ENCODE measurements around the gene CMBL. TPM values are rescaled to one million over a fixed set of nuclear protein-coding genes. Genes with fewer than 3 reads are reported as not detected.

CMBL gene
- total RNA-seq, 1 experiment from 2014 or later = 12.6 TPM

DNA sequence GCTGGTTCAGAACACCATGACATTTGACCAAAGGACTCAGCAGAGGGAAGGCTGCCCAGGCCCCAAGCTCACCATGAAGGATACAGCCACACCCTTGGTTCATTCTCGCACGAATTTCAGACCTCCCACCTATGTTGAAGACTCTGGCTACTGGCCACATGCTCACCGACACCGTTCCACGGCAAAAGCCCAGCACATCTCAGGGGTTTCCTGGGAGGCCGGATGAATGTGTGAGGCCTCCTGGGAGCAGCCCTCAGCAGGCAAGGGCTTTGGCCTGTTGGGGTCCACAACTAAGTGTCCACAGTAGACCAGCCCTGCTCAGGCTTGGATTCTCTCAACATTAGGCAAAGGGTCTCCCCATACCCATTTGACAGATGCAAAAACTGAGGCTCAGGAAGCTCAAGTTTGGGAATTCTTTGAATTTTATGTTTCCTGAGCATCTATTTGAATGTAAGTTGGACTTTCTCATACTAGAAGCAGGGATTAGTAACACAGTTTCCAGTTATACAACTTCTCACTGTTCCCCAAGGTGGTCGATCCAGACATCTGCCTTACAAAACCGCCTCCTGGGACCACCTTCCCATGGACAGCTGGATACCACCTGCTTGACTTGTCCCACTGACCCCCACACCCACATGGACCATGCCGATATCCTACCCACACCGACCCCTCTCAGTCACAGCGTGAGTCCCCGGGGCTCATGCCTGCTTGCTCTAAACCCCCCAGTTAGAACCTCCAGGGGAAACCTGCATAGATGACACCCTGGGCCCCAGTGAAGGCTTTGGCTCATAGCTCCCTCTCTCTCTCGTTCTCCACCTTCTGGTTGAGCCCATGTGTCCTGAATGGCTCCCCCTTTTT is 29.7 kb downstream of the CMBL start:
- no peaks in the 10 kb centered on the region for H3K9me3 Mint-ChIP-seq
- no peak overlapping the region for H3K56ac ChIP-seq (ENCODE audit: insufficient read length, low read depth, low read length)
- H3K14ac ChIP-seq (ENCODE audit: insufficient read depth, low read length) = no peak overlapping the region
- H4K8ac ChIP-seq (replicated peaks; ENCODE audit: insufficient read length, low read depth, low read length) = no peak overlapping the region
- H3K36me3 Mint-ChIP-seq (ENCODE audit: insufficient read depth in 1 of 3, low read depth in 3 of 3) = no peaks in the 10 kb centered on the region; a peak in 1 of 7 replicates
- no peaks in the 10 kb centered on the region for H3K27me3 Mint-ChIP-seq (ENCODE audit: low read depth)
- H3K27ac ChIP-seq (ENCODE audit: insufficient read length, low read depth, low read length) = no peak overlapping the region
- no peak overlapping the region for H3K4ac ChIP-seq (ENCODE audit: low read depth, low read length)
- H3K9me3 ChIP-seq (ENCODE audit: control insufficient read depth, low read depth, low read length) = no peaks in the 10 kb centered on the region
- no peak overlapping the region for H3K4me2 ChIP-seq (ENCODE audit: insufficient read depth, insufficient read length, low read length)
- no peak for DNase-seq
- no peaks in the 10 kb centered on the region for H3K79me1 ChIP-seq (ENCODE audit: insufficient read depth, low read depth, low read length, poor library complexity, severe bottlenecking)
- H4K91ac ChIP-seq (ENCODE audit: insufficient read length, low read depth, low read length) = no peak overlapping the region
- H2AK5ac ChIP-seq (ENCODE audit: insufficient read length, low read length) = no peak overlapping the region
- no peaks in the 10 kb centered on the region for H4K20me1 ChIP-seq (ENCODE audit: control insufficient read depth, insufficient read depth, insufficient read length)
- WGBS (ENCODE audit: extremely low coverage, insufficient read length, low lambda C conversion rate) = no CpG with 5 or more reads among the region's 13 CpGs
- H3T11ph ChIP-seq (ENCODE audit: low read length) = no peak overlapping the region
- no peak overlapping the region for H2BK20ac ChIP-seq (ENCODE audit: low read depth, low read length, poor library complexity, severe bottlenecking)
- no peak overlapping the region for H2BK5ac ChIP-seq (ENCODE audit: insufficient read length, low read length)
- no peak overlapping the region for H2BK12ac ChIP-seq (ENCODE audit: insufficient read length, low read depth, low read length)
- 0 out of 7 replicates have a peak overlapping the region, but pooled peaks of 1 of the 3 experiments have one; percentile 12 for H3K27ac Mint-ChIP-seq
- H3K9ac ChIP-seq (ENCODE audit: extremely low read depth, insufficient read length, low read length) = no peak overlapping the region
- H3K4me1 ChIP-seq (ENCODE audit: insufficient read depth, low read length) = peaks cover 2% of the 10 kb centered on the region; the same call in 1 of the 2 replicates
- peaks cover 15 to 19% of the 10 kb centered on the region in 2 experiments for H3K4me1 Mint-ChIP-seq
- H3K79me2 ChIP-seq (ENCODE audit: insufficient read depth, low read length) = no peaks in the 10 kb centered on the region
- no peak overlapping the region for H2BK120ac ChIP-seq (ENCODE audit: low read depth, low read length, poor library complexity, severe bottlenecking)
- H3K23ac ChIP-seq (ENCODE audit: insufficient read length, low read depth, low read length) = no peak overlapping the region
- TF ChIP-seq, protein P1, sequence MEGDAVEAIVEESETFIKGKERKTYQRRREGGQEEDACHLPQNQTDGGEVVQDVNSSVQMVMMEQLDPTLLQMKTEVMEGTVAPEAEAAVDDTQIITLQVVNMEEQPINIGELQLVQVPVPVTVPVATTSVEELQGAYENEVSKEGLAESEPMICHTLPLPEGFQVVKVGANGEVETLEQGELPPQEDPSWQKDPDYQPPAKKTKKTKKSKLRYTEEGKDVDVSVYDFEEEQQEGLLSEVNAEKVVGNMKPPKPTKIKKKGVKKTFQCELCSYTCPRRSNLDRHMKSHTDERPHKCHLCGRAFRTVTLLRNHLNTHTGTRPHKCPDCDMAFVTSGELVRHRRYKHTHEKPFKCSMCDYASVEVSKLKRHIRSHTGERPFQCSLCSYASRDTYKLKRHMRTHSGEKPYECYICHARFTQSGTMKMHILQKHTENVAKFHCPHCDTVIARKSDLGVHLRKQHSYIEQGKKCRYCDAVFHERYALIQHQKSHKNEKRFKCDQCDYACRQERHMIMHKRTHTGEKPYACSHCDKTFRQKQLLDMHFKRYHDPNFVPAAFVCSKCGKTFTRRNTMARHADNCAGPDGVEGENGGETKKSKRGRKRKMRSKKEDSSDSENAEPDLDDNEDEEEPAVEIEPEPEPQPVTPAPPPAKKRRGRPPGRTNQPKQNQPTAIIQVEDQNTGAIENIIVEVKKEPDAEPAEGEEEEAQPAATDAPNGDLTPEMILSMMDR (conservative IDR thresholded peaks at IDR 0.05) = no peak
- H3K23me2 ChIP-seq (ENCODE audit: insufficient read length, low read depth, low read length, poor library complexity, severe bottlenecking) = no peaks in the 10 kb centered on the region
- no peak overlapping the region for H4K5ac ChIP-seq (ENCODE audit: insufficient read length, low read depth, low read length)
- H3K18ac ChIP-seq (ENCODE audit: insufficient read length, low read depth, low read length) = no peak overlapping the region
- no peak overlapping the region for H2BK15ac ChIP-seq (ENCODE audit: low read depth, low read length)
- H3K27me3 ChIP-seq (ENCODE audit: insufficient read depth, low read length) = no peaks in the 10 kb centered on the region
- no peak overlapping the region for H2AFZ ChIP-seq (ENCODE audit: low read length)
- H3K4me3 Mint-ChIP-seq = no peak overlapping the region
